Uterus (tissue), 2 donors: ENCODE results near the gene WRAP73.

Source experiments
- CTCF ChIP-seq, 4 experiments: fragments of 200-600 bp in 2 of 4; fragments of 450-650 bp in 2 of 4; sonication (generic) in 2 of 4; IDR thresholded peaks; one replicate each; pipeline ENCODE4 v1.5.1; 2016 to 2019; ENCODE audit warnings: antibody characterized with exemption in 4 of 4, mild to moderate bottlenecking in 2 of 4, moderate library complexity in 1 of 4
- POLR2A ChIP-seq, 2 donors: fragments of 450-650 bp; IDR thresholded peaks; one replicate each; pipeline ENCODE4 v1.6.1; 2016; ENCODE audit warnings: antibody characterized with exemption in 2 of 2, mild to moderate bottlenecking in 1 of 2, moderate library complexity in 1 of 2

GRCh38 chr1:3630161-3630611, 19.7 kb downstream of the WRAP73 start:
- no peak for TF ChIP-seq CTCF (IDR thresholded peaks at IDR 0.05)
- TF ChIP-seq POLR2A (IDR thresholded peaks at IDR 0.05), result no peak
